ENCODE measurements around the gene CCNQ. TPM values are rescaled to one million over a fixed set of nuclear protein-coding genes. Genes with fewer than 3 reads are reported as not detected.

CCNQ gene
- total RNA-seq, 2 donors from 2014 or later, result 16.3 to 24.0 TPM

DNA sequence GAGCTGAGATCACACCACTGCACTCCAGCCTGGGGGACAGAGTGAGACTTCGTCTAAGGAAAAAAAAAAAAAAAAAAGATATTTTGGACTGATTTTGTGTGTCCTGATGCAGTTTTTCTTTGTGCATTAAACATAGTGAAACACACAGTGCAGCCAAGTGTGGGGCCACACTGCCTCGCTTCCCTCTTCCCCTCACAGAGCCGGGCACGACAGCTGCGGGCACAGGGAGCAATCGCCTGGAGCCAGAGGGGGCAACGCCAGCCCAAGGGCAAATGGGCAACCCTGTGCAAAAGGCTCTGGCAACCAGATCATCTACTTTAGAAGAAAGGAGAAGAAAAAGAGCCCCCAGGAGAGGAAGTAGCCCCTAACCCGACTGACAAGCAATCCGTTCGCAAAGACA is 13.5 kb upstream of the CCNQ start:
- Histone ChIP-seq H3K36me3 (no peaks in the 10 kb centered on the region), H3K9ac (ENCODE audit: low read depth in 2 of 2, low read length in 2 of 2) (no peak overlapping the region), H3K27ac (no peak overlapping the region), H3K9me3 (no peaks in the 10 kb centered on the region), H3K4me3 (no peak overlapping the region), H3K27me3 (no peaks in the 10 kb centered on the region), H3K4me1 (no peaks in the 10 kb centered on the region)
- TF ChIP-seq, protein P1, sequence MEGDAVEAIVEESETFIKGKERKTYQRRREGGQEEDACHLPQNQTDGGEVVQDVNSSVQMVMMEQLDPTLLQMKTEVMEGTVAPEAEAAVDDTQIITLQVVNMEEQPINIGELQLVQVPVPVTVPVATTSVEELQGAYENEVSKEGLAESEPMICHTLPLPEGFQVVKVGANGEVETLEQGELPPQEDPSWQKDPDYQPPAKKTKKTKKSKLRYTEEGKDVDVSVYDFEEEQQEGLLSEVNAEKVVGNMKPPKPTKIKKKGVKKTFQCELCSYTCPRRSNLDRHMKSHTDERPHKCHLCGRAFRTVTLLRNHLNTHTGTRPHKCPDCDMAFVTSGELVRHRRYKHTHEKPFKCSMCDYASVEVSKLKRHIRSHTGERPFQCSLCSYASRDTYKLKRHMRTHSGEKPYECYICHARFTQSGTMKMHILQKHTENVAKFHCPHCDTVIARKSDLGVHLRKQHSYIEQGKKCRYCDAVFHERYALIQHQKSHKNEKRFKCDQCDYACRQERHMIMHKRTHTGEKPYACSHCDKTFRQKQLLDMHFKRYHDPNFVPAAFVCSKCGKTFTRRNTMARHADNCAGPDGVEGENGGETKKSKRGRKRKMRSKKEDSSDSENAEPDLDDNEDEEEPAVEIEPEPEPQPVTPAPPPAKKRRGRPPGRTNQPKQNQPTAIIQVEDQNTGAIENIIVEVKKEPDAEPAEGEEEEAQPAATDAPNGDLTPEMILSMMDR (IDR thresholded peaks at IDR 0.05), result no peak
- no peak for DNase-seq
- intact Hi-C loops (cut with DNase I), result no loop called here

GRCh38 chrX:153611298-153612095 is 12.6 kb upstream of the CCNQ start:
- intact Hi-C loops (cut with DNase I), result no loop called here
- H3K27ac ChIP-seq, result no peak overlapping the region
- no peaks in the 10 kb centered on the region for H3K9me3 ChIP-seq
- TF ChIP-seq, protein P1 (IDR thresholded peaks at IDR 0.05), result no peak
- DNase-seq, result no peak
- no peaks in the 10 kb centered on the region for H3K27me3 ChIP-seq
- no peaks in the 10 kb centered on the region for H3K36me3 ChIP-seq
- no peaks in the 10 kb centered on the region for H3K4me1 ChIP-seq
- no peak overlapping the region for H3K9ac ChIP-seq (ENCODE audit: low read depth in 2 of 2, low read length in 2 of 2)
- H3K4me3 ChIP-seq, result no peak overlapping the region

- no peak for DNase-seq
- H3K4me3 ChIP-seq, result no peak overlapping the region
- TF ChIP-seq, protein P1 (IDR thresholded peaks at IDR 0.05), result no peak
- H3K27ac ChIP-seq, result no peak overlapping the region
- H3K27me3 ChIP-seq, result no peaks in the 10 kb centered on the region
- no peak overlapping the region for H3K9ac ChIP-seq (ENCODE audit: low read depth in 2 of 2, low read length in 2 of 2)
- no peaks in the 10 kb centered on the region for H3K9me3 ChIP-seq
- intact Hi-C loops (cut with DNase I), result no loop called here
- H3K4me1 ChIP-seq, result no peaks in the 10 kb centered on the region
- no peaks in the 10 kb centered on the region for H3K36me3 ChIP-seq
Observed at GRCh38 chrX:153610836-153611213, 11.9 kb upstream of the CCNQ start.

GRCh38 chrX:153609917-153610835 is 11.2 kb upstream of the CCNQ start:
- TF ChIP-seq, protein P1 (IDR thresholded peaks at IDR 0.05), result peak; percentile 50
- peak overlapping the region; percentile 26 for H3K4me3 ChIP-seq
- no peak overlapping the region for H3K9ac ChIP-seq (ENCODE audit: low read depth in 2 of 2, low read length in 2 of 2)
- no peak overlapping the region for H3K27ac ChIP-seq
- no peaks in the 10 kb centered on the region for H3K9me3 ChIP-seq
- H3K36me3 ChIP-seq, result no peaks in the 10 kb centered on the region
- intact Hi-C loops (cut with DNase I), result no loop called here
- no peaks in the 10 kb centered on the region for H3K4me1 ChIP-seq
- DNase-seq, result peak; percentile 68
- H3K27me3 ChIP-seq, result no peaks in the 10 kb centered on the region

GRCh38 chrX:153608806-153609205 is 9.9 kb upstream of the CCNQ start:
- no peak for DNase-seq
- TF ChIP-seq, protein P1 (IDR thresholded peaks at IDR 0.05), result no peak
- no peak overlapping the region for H3K9ac ChIP-seq (ENCODE audit: low read depth in 2 of 2, low read length in 2 of 2)
- no peaks in the 10 kb centered on the region for H3K27me3 ChIP-seq
- H3K9me3 ChIP-seq, result no peaks in the 10 kb centered on the region
- H3K36me3 ChIP-seq, result no peaks in the 10 kb centered on the region
- intact Hi-C loops (cut with DNase I), result no loop called here
- H3K27ac ChIP-seq, result no peak overlapping the region
- H3K4me1 ChIP-seq, result no peaks in the 10 kb centered on the region
- no peak overlapping the region for H3K4me3 ChIP-seq

Data from colonic mucosa (tissue), 4 donors.